GM19328 (cell line): Measurements from ENCODE around the gene MACF1.
"Not testable (repeated sequence)": the region's sequence is repeated elsewhere in the genome, so short reads cannot be mapped to it uniquely, and the experiment has no call there.

Experiments
- ATAC-seq: cut with Tn5 transposase; IDR thresholded peaks from one replicate; pipeline ENCODE4 v1.9.1; 2021; ENCODE audit warnings: mild to moderate bottlenecking, moderate library complexity; ENCODE audit not compliant: unreplicated experiment

The MACF1 gene

GRCh38 chr1:39446986-39447567, 242.6 kb downstream of the MACF1 start:
- no peak for ATAC-seq

GRCh38 chr1:39450041-39450440, 245.5 kb downstream of the MACF1 start:
- not testable (repeated sequence) for ATAC-seq

DNA sequence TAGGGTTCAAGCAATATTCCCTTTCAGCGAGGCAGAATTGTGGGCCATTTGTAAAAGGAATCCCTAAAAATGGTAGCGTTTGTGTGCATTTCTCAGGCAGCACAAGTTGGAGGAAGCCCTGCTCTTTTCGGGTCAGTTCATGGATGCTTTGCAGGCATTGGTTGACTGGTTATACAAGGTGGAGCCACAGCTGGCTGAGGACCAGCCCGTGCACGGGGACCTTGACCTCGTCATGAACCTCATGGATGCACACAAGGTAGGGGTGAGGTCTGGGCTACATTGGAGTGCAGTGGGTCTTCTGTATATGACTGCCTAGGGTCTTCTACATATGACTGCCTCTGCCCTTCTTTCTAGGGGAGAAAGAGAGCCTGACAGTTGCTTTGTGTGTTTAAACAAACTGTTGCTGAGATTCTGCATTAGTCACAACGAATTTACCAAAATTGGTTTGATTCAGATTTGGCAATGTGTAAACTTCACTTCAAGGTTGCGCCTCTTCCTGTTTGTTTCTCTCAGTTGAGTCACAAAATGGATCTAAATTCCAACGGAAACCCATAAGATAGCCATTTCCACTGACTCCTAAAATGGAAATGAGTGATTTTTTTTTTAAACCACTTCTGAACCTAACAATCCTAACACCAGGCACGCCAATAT, 246.6 kb downstream of the MACF1 start:
- ATAC-seq, result no peak

GRCh38 chr1:39452081-39452480, 247.6 kb downstream of the MACF1 start:
- no peak for ATAC-seq

- ATAC-seq, result no peak
Observed at GRCh38 chr1:39452540-39452939, 248.0 kb downstream of the MACF1 start.

DNA sequence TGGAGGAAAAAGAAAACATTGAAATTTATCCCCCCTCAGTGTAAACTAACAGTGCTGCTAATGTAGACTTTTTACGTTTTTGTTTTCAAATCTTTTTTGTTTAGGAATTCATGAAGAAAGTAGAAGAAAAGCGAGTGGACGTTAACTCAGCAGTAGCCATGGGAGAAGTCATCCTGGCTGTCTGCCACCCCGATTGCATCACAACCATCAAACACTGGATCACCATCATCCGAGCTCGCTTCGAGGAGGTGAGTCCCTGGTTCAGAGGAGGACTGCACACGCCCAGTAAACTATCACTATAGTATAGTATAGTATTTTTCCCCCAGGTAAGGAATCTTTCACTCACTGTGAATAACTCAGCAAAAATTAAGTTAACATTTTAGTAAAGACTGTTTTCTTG, 249.1 kb downstream of the MACF1 start:
- ATAC-seq, result no peak

DNA sequence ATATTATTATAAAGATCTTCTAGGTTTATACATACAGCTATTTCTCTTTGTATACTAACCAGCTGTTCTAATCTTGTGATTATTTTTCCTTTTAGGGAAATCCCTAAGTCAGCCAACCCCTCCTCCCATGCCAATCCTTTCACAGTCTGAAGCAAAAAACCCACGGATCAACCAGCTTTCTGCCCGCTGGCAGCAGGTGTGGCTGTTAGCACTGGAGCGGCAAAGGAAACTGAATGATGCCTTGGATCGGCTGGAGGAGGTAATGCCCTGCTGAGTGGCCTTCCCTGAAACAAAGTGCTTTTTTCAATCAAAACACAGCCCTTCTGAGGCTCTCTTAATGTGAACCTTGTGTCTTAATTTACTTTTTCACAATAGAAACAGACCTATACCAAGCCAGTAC, 254.5 kb downstream of the MACF1 start:
- ATAC-seq, result no peak

- no peak for ATAC-seq
Observed at GRCh38 chr1:39462074-39462473, 257.6 kb downstream of the MACF1 start.

GRCh38 chr1:39466413-39467107, 262.1 kb downstream of the MACF1 start:
- ATAC-seq, result no peak

GRCh38 chr1:39467108-39467720, 262.7 kb downstream of the MACF1 start:
- not testable (repeated sequence) for ATAC-seq

GRCh38 chr1:39469150-39469549, 264.7 kb downstream of the MACF1 start:
- no peak for ATAC-seq

DNA sequence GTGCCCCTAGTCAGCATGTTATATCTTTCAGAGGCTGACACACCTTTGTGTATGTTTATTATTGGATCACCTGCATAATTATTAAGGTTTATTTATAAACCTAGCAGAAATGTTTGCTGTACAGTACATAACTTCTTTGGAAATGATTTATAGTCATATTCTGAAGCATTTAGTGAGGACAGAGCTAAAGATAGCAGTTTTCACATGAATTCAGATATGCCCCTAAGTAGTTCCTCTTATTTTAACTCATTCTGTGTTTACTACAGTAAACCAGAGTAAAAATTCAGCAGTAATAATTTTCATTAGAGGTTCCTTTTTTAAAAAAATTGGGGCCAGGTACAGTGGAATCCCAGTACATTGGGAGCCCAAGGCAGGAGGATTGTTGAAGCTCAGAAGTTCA, 265.5 kb downstream of the MACF1 start:
- no peak for ATAC-seq

DNA sequence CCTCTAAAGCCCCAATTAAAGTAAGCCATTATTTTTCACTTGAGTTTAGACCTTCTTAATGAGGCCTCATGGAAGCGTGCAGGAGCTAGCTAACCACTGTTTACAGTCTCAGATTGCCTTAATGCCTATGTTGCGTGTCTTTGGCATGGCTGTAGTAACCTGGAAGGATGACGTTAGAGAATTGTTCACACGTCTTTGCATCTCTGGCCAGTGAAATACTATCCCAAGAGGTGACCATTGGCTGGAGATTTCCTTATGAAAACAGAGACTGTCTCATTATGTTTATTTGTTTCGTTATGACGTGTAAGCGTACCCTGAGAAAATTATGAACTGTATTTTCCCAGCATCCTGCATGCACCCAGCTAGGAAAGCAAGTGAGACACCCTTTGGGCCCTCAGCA, 268.3 kb downstream of the MACF1 start:
- ATAC-seq, result no peak

DNA sequence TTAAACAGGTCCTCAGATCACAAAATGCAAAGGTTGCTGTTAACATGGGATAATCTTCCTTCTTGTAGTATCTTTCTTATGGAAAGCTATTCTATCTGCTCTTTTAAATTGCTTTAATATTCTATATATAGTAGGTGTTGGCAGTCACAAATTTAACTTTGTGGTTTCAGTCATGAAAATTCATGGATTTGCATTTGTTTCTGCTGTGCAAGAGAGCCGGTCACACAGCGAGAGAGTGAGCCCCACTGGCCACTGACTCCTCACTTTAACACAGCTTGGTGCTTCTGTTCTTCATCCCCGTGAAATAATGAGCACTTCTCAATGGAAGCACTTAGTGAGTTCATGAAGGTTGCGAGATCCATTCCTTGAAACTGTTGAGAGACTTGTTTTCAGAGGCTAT, 268.8 kb downstream of the MACF1 start:
- ATAC-seq, result no peak

DNA sequence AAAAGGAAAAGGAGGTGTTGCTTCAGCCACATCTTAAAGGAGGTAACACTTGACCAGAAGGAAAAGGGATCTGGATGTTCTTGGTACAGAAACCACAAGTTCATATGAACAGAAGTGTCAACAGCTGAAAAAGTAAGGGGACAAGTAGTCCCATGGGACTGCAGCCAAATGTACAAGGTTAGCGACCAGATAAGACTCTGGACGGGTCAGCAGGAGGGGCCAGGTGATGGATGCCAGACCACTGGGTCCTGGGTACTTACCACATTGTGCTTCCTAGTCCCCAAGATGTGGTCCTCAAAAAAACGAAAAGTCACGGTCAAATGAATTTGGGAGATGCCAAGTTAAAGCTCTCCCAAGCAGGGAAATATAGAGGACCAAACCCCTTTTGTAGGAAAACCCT, 270.3 kb downstream of the MACF1 start:
- ATAC-seq, result no peak

GRCh38 chr1:39475551-39475950, 271.1 kb downstream of the MACF1 start:
- not testable (repeated sequence) for ATAC-seq

- no peak for ATAC-seq
Observed at GRCh38 chr1:39478126-39478915, 273.8 kb downstream of the MACF1 start.

- ATAC-seq, result no peak
Observed at GRCh38 chr1:39481289-39481688, 276.8 kb downstream of the MACF1 start.

DNA sequence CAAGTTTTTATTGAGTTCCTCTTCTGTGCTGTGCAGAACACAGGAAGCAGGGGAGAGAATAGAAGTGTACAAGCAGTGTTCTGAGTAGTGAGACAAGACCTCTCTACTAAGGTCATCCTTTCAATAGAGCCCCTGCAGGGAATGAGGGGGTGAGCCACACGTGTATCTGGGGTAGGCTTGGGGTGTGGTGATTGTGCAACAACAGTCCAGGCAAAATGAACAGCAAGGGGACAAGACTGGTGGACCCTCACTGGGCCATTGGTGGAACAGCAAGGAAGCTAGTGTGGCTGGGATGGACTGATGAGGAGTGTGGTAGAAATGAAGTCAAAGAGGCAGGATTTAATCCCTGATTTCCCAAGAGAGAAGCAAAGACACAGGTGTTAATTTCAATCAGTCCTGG, 278.8 kb downstream of the MACF1 start:
- no peak for ATAC-seq

DNA sequence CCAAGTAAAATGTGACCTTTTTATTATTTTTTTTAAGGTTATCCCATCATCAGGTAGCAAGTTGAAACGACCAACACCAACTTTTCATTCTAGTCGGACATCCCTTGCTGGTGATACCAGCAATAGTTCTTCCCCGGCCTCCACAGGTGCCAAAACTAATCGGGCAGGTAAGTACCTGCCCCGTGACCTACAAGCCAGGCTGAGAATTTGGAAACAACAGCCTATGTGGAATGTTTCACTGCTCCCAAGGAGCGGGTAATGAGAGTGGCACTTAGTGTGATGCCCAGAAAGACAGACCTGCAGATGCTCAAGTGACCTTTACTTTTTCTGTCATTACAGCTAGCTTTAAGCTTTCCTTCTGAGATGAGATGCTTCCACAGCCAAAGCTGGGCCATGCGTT, 280.1 kb downstream of the MACF1 start:
- ATAC-seq, result no peak
